GM19452 (cell line): ENCODE measurements around the gene IFNAR2.
"Not testable (repeated sequence)": the region's sequence is repeated elsewhere in the genome, so short reads cannot be mapped to it uniquely, and the experiment has no call there.

Experiments
- ATAC-seq: cut with Tn5 transposase; IDR thresholded peaks from one replicate; pipeline ENCODE4 v1.9.1; 2021; ENCODE audit not compliant: unreplicated experiment

IFNAR2 gene

DNA sequence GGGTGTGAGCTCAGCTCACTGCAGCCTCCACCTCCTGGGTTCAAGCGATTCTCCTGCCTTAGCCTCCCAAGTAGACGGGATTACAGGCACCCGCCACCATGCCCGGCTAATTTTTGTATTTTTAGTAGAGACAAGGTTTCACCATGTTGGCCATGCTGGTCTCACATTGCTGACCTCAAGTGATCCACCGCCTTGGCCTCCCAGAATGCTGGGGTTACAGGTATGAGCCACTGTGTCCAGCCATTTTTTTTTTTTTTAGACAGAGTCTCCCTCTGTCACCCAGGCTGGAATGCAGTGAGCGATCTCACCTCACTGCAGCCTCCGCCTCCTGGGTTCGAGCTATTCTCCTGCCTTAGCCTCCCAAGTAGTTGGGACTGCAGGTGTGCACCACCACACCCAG, 13.1 kb downstream of the IFNAR2 start:
- not testable (repeated sequence) for ATAC-seq

DNA sequence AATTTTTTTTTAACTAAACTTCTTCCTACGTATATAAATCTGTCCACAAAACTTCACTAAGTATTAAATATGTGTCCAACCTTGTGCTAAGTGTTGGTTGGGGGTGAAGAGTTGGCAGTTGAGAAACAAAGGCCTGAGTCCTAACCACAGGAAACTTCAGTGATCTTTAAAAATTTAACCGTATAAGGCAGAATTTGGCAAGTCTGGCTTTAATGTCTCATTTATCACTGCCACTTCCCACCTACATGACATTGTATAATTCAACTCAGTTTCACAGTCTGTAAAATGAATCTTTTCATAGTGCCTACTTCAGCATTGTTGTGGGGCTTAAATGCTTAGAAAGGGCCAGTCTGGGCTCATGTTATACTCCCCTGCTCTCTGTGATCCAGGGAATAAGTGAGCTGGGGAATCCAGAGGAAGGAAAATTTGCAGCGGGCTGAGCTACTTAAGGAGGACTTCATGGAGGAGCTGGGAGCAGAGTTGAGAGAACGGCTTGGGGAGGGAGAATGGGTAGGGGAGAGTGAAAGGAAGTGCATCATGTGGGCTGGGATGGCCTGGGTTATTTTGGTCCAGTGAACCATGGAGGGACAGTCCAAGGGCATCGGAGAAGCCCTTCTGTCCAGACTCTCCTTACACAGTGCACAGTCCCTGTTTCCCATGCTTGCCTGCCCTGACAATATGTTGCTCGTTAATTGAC, 14.5 kb downstream of the IFNAR2 start:
- no peak for ATAC-seq

DNA sequence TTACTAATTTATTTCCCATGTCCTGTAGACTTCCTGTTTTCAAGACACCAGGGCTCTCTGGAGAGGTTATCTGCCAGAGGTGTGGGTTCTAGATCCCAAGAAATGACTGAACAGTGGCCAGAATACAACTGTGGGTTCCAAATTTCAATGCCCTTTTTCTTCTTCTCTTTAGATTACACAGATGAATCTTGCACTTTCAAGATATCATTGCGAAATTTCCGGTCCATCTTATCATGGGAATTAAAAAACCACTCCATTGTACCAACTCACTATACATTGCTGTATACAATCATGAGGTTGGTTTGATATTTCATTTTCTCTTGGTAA, 15.0 kb downstream of the IFNAR2 start:
- ATAC-seq = no peak

DNA sequence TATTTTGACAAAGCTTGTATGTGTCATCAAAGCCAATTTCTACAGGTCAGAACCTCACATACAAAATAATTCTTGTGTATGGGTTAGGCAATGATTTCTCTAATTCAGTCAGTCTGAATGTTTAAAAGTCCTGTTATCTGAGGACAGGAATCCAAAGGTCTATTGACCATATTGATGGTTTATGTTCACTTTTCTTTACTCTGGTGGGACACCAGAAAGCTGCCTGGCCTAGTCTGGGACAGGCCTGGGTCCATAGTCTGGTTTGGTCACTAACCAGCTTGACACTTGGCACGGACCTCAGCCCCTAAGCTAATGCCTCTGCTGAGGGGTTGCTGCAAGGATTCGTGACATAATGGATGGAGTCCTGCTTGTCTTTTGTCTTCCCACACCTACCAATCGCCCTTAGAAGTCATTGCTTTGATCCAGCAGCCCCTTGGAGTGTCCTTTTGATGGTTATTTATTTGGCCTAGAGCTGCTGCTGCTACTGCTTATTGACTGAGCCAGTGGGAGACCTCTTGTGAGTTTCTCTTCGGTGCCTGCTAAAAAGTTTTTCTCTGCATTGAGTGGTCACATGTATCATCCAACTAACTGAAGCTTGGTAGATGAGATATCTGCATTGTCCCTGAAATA, 15.7 kb downstream of the IFNAR2 start:
- no peak for ATAC-seq

DNA sequence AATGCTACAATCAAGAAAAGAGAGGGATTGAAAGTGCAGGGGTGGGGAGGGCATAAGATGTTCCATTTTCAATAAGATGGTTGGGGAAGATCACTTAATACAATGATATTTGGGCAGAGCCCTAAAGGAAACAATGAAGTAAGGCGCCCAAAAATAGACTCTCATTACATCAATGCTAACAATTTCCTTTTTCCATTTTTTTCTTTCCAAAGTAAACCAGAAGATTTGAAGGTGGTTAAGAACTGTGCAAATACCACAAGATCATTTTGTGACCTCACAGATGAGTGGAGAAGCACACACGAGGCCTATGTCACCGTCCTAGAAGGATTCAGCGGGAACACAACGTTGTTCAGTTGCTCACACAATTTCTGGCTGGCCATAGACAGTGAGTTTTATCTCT, 16.8 kb downstream of the IFNAR2 start:
- no peak for ATAC-seq

DNA sequence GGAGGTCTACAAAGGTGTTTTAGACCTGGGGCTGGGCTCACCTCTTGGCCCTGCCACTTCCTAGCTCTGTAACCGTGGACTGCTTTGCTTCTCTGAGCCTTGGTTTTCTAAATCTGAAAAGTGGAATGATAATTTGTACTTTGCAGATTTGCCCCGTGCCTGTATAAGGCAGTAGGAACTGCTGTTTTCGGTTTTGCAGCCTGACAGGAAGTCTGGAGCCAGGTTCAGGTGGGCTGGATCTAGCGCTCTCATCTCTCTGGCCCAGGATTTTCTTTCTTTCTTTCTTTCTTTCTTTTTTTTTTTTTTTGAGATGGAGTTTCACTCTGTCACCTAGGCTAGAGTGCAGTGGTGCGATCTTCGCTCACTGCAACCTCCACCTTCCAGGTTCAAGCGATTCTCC, 17.2 kb downstream of the IFNAR2 start:
- ATAC-seq = no peak

DNA sequence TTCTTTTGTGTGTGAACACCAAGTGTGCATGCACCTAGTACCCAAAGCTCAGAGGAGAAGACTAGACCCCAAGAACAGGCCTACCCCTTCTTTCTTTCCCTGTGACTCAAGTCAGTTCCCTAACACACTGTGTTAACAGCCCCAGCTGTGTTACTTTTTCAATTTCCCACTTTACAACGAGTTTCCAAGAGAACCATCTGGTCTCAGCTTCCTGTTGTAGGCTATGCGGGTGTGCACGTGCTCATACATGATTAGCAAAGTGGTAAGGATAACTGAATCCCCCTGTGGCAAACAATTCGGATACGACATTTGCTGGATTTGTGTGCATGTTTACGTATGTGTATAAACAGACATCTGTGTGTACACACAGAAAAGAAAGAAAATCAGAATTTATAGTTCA, 17.9 kb downstream of the IFNAR2 start:
- ATAC-seq = no peak

DNA sequence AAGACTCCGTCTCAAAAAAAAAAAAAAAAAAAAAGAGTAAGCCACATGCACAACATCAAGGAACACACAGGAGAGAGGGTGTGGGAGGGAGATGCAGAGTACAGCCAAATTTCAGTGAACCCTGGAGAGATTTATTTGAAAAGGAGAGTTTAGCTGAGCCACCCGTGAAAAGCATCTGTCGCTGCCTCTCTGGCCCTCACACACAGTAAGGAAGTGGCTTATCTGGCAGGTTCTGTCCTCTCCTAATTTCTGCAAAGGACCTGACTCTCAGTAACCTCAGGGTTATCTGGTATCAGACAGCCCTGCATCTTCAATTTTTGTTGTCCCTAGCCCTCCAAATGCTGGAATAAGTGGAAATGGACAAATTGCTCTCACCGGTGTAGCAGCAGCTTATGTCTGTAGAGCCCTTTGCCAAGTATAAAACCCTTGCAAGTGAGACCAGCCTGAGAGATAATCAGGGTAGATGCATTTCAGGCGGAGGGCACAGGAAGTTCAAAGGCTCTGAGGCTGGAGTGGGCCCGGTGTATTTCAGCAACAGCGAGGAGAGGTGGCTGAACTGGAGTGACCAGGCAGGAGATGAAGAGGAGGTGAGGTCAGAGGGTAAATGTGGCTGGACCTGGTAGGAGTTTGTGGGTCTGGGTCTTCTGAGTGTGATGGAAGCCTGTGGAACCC, 19.7 kb downstream of the IFNAR2 start:
- no peak for ATAC-seq

DNA sequence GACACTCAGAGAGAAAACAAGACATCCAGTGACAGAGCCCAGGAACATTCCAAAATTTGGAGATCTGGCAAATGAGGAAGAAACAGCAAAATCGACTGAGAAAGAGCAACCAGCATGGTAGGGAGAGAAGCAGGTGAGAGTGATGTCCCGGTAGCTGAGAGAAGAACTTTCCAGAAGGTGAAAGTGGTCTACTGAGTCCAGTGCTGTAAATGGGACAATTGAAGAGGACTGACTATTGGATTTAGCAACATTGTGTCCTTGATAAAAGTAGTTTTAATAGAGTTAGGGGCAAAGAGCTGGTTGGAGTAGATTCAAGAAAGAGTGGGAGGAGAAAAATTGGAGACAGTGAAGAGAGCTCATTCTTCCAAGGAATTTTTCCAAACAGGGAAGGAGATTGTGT, 21.4 kb downstream of the IFNAR2 start:
- no peak for ATAC-seq

DNA sequence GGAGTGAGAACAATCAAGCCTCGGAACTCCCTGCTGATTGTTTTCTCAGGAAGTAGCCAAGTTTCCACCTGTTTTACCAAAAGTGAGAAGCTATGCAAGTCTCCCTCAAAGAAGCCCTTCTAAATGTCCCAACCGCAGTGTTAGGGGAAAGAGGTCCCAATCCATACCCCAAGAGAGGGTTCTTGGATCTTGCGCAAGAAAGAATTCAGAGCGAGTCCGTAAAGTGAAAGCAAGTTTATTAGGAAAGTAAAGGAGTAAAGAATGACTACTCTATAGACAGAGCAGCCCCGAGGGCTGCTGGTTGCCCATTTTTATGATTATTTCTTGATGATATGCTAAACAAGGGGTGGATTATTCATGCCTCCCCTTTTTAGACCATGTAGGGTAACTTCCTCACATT, 23.6 kb downstream of the IFNAR2 start:
- ATAC-seq = not testable (repeated sequence)

DNA sequence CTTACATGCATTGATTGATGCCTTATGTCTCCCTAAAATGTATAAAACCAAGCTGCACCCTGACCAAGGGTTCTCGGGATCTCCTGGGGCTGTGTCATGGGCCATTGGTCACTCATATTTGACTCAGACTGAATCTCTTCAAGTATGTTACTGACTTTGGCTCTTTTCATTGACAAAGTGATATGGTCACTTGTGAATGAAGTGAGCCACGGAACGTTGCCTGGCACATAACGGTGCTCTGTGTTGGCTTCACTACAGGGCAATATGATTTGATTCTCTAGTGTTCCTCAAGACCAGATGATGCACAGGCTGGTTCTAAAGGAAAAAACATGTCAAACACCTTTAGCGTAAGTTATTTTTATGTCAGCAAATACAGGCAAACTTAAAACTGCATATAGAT, 25.0 kb downstream of the IFNAR2 start:
- ATAC-seq = no peak

DNA sequence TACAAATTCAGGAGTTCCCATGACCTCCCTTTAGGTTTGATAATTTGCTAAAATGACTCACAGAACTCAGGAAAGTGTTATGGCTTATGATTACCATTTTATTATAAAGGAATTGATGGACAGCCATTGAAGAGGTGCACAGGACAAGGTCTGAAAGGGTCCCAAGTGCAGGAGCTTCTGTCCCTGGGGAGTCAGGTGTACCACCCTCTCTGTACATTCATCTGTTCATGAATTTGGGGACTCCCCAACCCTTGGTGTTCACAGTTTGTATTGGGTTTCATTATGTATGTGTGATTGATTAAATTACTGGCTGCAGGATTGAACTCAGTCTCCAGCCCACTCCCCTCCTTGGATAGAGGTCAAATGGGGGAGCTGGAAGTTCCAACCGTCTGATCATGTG, 25.7 kb downstream of the IFNAR2 start:
- ATAC-seq = no peak

DNA sequence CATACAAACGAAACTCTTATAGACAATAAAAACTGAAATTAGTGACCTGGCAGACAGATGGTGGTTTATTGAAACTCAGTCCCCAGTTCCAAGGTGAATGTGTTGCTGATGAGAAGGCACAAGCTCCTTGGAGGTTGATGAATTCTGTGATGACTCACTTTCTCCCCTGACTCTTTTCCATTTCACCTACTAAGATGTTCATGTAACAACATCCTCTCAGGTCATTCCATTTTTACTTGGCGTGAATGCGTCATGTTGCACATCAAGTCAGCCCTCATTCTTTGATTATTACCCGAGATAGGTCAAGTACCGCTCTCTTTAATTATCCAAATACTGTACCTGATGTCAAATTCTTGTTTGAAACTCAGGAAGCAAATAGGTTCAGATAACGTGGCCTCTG, 26.3 kb downstream of the IFNAR2 start:
- no peak for ATAC-seq

DNA sequence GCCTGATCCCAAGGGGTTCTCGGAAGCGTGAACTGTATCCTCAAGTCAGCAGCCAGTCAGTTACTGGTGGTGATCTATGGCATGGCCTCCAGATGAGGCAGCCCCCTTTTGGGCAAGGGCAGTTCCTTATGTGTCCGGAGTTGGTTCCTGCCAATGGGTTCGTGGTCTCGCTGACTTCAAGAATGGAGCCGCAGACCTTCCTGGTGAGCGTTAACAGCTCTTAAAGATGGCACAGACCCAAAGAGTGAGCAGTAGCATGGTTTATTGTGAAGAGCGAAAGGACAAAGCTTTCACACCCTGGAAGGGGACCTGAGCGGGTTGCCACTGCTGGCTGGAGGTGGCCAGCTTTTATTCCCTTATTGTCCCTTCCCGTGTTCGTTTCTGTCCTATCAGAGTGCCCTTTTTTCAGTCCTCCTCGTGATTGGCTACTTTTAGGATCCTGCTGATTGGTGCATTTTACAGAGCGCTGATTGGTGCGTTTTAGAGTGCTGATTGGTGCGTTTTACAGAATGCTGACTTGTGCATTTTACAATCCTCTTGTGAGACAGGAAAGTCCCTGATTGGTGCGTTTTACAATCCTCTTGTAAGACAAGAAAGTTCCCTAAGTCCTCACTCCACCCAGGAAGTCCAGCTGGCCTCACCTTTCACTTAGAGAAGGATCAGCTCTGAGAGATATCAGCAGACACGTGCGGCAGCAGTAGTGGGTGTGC, 27.5 kb downstream of the IFNAR2 start:
- ATAC-seq = no peak

DNA sequence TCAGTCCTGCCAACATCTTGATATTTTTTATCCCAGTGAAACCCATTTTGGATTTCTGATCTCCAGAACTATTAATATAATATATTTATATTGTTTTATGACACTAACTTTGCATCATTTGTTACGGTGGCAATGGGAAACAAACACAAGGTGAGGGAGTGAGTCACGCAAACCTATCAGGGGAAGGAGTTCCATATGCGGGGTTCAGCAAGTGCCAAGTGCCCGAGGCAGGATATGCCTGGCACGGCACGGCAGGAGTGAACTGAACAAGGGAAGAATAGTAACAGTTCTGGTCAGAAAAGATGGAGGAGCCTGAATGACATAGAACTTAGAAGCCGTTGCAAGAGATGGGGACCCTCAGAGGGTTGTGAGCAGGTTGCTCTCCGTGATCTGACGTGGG, 28.7 kb downstream of the IFNAR2 start:
- no peak for ATAC-seq

DNA sequence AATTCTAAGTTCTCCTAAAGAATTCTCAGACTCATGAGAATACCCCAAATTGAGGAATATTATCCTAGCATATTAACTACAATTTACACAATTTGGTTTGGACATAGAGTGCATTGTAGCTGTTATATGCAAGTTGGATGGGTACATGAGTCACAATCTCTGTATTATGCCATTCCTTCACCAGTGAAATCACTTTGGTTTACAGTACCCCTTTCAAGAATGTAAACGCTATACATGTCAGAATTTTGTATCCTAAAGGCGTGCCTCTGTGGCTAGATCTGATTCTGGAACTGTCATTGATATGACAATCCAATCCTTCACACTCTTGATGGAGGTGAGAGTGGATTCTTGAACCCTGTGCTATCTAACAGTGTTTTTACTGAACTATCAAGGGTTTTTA, 29.7 kb downstream of the IFNAR2 start:
- ATAC-seq = no peak

DNA sequence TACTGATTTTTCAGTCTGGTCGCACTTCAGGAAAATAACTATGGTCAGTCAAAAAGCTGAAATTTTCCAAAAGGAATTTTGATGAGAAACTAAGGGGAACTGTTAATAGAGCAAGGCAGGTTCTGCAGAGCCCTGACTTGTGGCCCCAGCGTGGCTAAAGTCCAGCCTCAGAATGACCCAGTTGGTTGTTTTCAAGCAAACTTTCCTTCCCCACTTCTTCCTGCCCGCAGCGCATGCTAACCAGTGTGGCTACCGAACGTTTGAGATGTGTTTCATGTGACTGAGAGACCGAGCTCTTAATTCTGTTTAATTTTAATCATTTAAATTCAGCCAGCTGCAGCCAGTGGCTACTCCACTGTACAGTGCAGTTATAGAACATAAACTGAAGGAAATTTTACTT, 30.3 kb downstream of the IFNAR2 start:
- ATAC-seq = no peak

DNA sequence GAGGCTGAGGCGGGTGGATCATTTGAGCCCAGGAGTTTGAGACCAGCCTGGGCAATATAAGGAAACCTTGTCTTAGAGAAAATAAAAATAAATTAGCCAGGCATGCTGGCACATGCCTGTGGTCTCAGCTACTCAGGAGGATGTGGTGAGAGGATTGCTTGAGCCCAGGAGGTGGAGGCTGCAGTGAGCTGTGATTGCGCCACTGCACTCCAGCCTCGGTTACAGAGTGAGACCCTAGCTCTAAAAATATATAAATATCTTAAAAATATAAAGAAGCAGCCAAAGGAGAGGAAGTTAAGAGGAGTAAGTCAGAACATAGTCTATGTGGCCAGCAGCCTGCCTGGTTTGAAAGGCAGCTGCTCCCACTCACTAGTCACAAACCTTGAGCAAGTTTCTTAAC, 31.9 kb downstream of the IFNAR2 start:
- no peak for ATAC-seq

DNA sequence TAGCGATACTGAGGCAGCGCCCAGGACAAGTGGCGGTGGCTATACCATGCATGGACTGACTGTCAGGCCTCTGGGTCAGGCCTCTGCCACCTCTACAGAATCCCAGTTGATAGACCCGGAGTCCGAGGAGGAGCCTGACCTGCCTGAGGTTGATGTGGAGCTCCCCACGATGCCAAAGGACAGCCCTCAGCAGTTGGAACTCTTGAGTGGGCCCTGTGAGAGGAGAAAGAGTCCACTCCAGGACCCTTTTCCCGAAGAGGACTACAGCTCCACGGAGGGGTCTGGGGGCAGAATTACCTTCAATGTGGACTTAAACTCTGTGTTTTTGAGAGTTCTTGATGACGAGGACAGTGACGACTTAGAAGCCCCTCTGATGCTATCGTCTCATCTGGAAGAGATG, 33.2 kb downstream of the IFNAR2 start:
- ATAC-seq = no peak

DNA sequence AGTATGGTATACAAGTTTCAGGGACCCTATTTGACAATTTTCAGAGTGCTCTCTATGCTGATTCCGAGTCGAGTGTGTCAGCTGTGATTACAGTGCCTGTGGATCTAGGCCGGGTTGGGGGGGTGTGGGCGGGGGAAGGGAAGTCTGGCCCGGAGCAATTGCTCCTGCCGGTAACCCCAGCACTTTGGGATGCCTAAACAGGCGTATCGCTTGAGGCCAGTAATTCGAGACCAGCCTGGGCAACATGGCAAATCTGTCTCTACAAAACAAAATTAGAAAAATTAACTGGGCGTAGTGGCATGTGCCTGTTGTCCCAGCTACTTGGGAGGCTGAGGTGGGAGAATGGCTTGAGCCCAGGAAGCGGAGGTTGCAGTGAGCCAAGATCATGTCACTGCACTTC, 34.8 kb downstream of the IFNAR2 start:
- no peak for ATAC-seq

DNA sequence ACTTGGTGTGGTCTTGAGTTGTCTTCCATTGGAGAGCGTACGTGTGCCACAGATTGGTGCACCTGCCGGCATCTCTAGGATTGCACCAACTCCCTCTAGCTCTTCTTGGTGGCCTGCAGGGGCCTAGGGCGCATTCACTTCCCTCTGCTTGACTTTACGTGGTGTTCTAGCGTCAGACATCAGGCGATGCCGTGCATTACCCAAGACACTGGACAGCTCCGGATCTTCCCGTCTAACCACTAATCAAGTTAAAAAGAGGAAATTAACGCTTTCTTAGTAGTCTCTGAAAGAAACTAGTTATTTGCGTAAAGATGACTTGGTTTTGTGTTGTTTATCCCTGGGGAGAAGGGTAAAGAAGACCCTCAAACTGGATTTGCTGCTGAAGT, 35.9 kb downstream of the IFNAR2 start:
- ATAC-seq = peak; percentile 25
